ENCODE results near the gene HSD17B14. TPM values are rescaled to one million over a fixed set of nuclear protein-coding genes. Genes with fewer than 3 reads are reported as not detected.

Gene HSD17B14
- total RNA-seq, 3 donors from 2014 or later: 2.4 to 10.1 (median 2.4) TPM

GRCh38 chr19:48819366-48819816 lies 16.9 kb downstream of the HSD17B14 start:
- no peaks in the 10 kb centered on the region for H3K36me3 ChIP-seq (ENCODE audit: low read depth)
- H3K4me3 ChIP-seq: no peak overlapping the region
- ATAC-seq: peak; percentile 88
- peak; percentile 89 to 93 (median 91) for DNase-seq
- peak; percentile 15 for TF ChIP-seq CTCF (IDR thresholded peaks at IDR 0.05)
- intact Hi-C loops (cut with DNase I, micrococcal nuclease): no loop called here
- H3K9me3 ChIP-seq: no peaks in the 10 kb centered on the region
- peaks cover 15% of the 10 kb centered on the region for H3K4me1 ChIP-seq (ENCODE audit: low read depth)

- peaks cover 15% of the 10 kb centered on the region for H3K4me1 ChIP-seq (ENCODE audit: low read depth)
- TF ChIP-seq CTCF (IDR thresholded peaks at IDR 0.05): no peak
- intact Hi-C loops (cut with DNase I, micrococcal nuclease): no loop called here
- H3K4me3 ChIP-seq: no peak overlapping the region
- no peaks in the 10 kb centered on the region for H3K9me3 ChIP-seq
- DNase-seq (peak; percentile 52 to 70 (median 67)), ATAC-seq (peak; percentile 69)
- H3K36me3 ChIP-seq (ENCODE audit: low read depth): no peaks in the 10 kb centered on the region
These were observed 18.0 kb downstream of the HSD17B14 start for GRCh38 chr19:48818234-48818820.

- H3K9me3 ChIP-seq: no peaks in the 10 kb centered on the region
- DNase-seq (peak in 1 of 3 donors; percentile 27), ATAC-seq (no peak)
- H3K4me3 ChIP-seq: no peak overlapping the region
- no peaks in the 10 kb centered on the region for H3K36me3 ChIP-seq (ENCODE audit: low read depth)
- intact Hi-C loops (cut with DNase I, micrococcal nuclease): no loop called here
- H3K4me1 ChIP-seq (ENCODE audit: low read depth): peaks cover 15% of the 10 kb centered on the region
- no peak for TF ChIP-seq CTCF (IDR thresholded peaks at IDR 0.05)
These were observed 18.6 kb downstream of the HSD17B14 start for GRCh38 chr19:48817585-48818124.

- no peak overlapping the region for H3K4me3 ChIP-seq
- intact Hi-C loops (cut with DNase I, micrococcal nuclease): no loop called here
- H3K9me3 ChIP-seq: no peaks in the 10 kb centered on the region
- TF ChIP-seq CTCF (IDR thresholded peaks at IDR 0.05): no peak
- ATAC-seq (peak; percentile 15), DNase-seq (peak in 1 of 3 donors; percentile 29)
- H3K4me1 ChIP-seq (ENCODE audit: low read depth): peaks cover 24% of the 10 kb centered on the region
- no peaks in the 10 kb centered on the region for H3K36me3 ChIP-seq (ENCODE audit: low read depth)
These were observed 20.3 kb downstream of the HSD17B14 start for GRCh38 chr19:48815870-48816501.

GRCh38 chr19:48814895-48815294 lies 21.4 kb downstream of the HSD17B14 start:
- Histone ChIP-seq H3K4me3 (no peak overlapping the region), H3K36me3 (ENCODE audit: low read depth) (no peaks in the 10 kb centered on the region), H3K9me3 (no peaks in the 10 kb centered on the region), H3K4me1 (ENCODE audit: low read depth) (peaks cover 30% of the 10 kb centered on the region)
- intact Hi-C loops (cut with DNase I, micrococcal nuclease): no loop called here
- TF ChIP-seq CTCF (IDR thresholded peaks at IDR 0.05): no peak
- ATAC-seq: no peak
- peak in 1 of 3 donors; percentile 23 for DNase-seq
